Astrocyte (in vitro differentiated cells and primary cell): ENCODE measurements around the gene ACYP2.
"Not testable (repeated sequence)": the region's sequence is repeated elsewhere in the genome, so short reads cannot be mapped to it uniquely, and the experiment has no call there.

Source experiments
- CTCF ChIP-seq: IDR thresholded peaks from 2 replicates; pipeline ENCODE4 v1.5.1; 2011; ENCODE audit warnings: low read depth, mild to moderate bottlenecking, inconsistent platforms, low read length, moderate library complexity; ENCODE audit not compliant: insufficient read depth
- EZH2 ChIP-seq: IDR thresholded peaks from 2 replicates; pipeline ENCODE4 v1.6.1; 2012; ENCODE audit warnings: mild to moderate bottlenecking, low read length, inconsistent platforms; ENCODE audit not compliant: insufficient read depth

GRCh38 chr2:54096141-54096540 is 19.3 kb upstream of the ACYP2 start:
- not testable (repeated sequence) for TF ChIP-seq CTCF, EZH2
